H1 (cell line): ENCODE results near the gene MYLK4. TPM values are rescaled to one million over a fixed set of nuclear protein-coding genes. Genes with fewer than 3 reads are reported as not detected.

ENCODE experiments used
- CTCF ChIA-PET: fragments of 300-600 bp; sonication (Branson Sonifier 250); formaldehyde crosslinking; loops from one replicate; lab custom pipeline; 2021; ENCODE audit not compliant: partially characterized antibody; lab: Charles Lee
- POLR2A ChIA-PET: fragments of 300-600 bp; sonication (Branson Sonifier 250); formaldehyde crosslinking; loops from one replicate; lab custom pipeline; 2021; ENCODE audit warnings: inconsistent platforms; ENCODE audit not compliant: partially characterized antibody; lab: Charles Lee
- DNase-seq, 2 experiments: peaks; one replicate each; pipeline versions ENCODE4 v3.0.0 to v3.0.0-alpha.2; 2010 to 2022; ENCODE audit warnings: low spot score in 2 of 2, low read depth in 1 of 2, mixed read lengths in 1 of 2
- FAIRE-seq: peaks from 2 replicates; lab custom pipeline; 2011; peaks lifted over from hg19 to GRCh38; lab: Jason Lieb, UNC
- H2AFZ ChIP-seq: 2 replicates; pipeline ENCODE4 v1.8.1; 2012; ENCODE audit warnings: low read length, inconsistent platforms
- H2AK5ac ChIP-seq: 2 replicates; pipeline ENCODE4 v1.6.1; 2013; ENCODE audit warnings: low read depth, low read length
- H2BK120ac ChIP-seq: replicated peaks from 2 replicates; pipeline ENCODE3; 2013; ENCODE audit warnings: low read depth, low read length, inconsistent platforms
- H2BK12ac ChIP-seq: 2 replicates; pipeline ENCODE4 v1.6.1; 2013; ENCODE audit warnings: low read depth, low read length
- H2BK15ac ChIP-seq: 2 replicates; pipeline ENCODE4 v1.6.1; 2013; ENCODE audit warnings: low read length
- H2BK20ac ChIP-seq: 2 replicates; pipeline ENCODE4 v1.6.1; 2013; ENCODE audit warnings: low read length
- H2BK5ac ChIP-seq: 2 replicates; pipeline ENCODE4 v1.6.1; 2013; ENCODE audit warnings: low read depth, low read length
- H3K14ac ChIP-seq: 2 replicates; pipeline ENCODE4 v1.6.1; 2013; ENCODE audit warnings: inconsistent platforms; ENCODE audit not compliant: insufficient read length
- H3K18ac ChIP-seq: 2 replicates; pipeline ENCODE4 v1.6.1; 2013; ENCODE audit warnings: low read length; ENCODE audit errors: extremely low read depth
- H3K23ac ChIP-seq: 2 replicates; pipeline ENCODE4 v1.6.1; 2013; ENCODE audit warnings: inconsistent platforms; ENCODE audit not compliant: insufficient read length
- H3K23me2 ChIP-seq: 2 replicates; pipeline ENCODE4 v1.6.1; 2013; ENCODE audit warnings: low read depth, low read length
- H3K27ac ChIP-seq: 2 replicates; pipeline ENCODE4 v1.6.1; 2011; ENCODE audit warnings: low read depth, low read length, inconsistent platforms
- H3K27me3 ChIP-seq, 4 experiments: replicated peaks in 1 of 4; 1 replicate in 1 of 4; 2 replicates in 3 of 4; pipeline versions ENCODE4 v1.6.1 to v1.8.1; 2011 to 2013; ENCODE audit warnings: low read length in 3 of 4, mild to moderate bottlenecking in 3 of 4, inconsistent platforms in 2 of 4, mixed read lengths in 2 of 4, moderate library complexity in 1 of 4; ENCODE audit not compliant: control insufficient read depth in 3 of 4, insufficient read depth in 3 of 4; ENCODE audit errors: extremely low read depth in 1 of 4
- H3K36me3 ChIP-seq, 4 experiments: 2 replicates each; pipeline versions ENCODE4 v1.6.1 to v1.8.1; 2011 to 2013; ENCODE audit warnings: mild to moderate bottlenecking in 4 of 4, low read length in 3 of 4, moderate library complexity in 2 of 4, control low read depth in 1 of 4, inconsistent platforms in 1 of 4; ENCODE audit not compliant: insufficient read depth in 4 of 4, control insufficient read depth in 2 of 4
- H3K4ac ChIP-seq: replicated peaks from 2 replicates; pipeline ENCODE3; 2013; ENCODE audit warnings: low read length, low read depth, mixed read lengths, inconsistent platforms; ENCODE audit not compliant: insufficient read length
- H3K4me1 ChIP-seq, 4 experiments: replicated peaks in 1 of 4; 1 replicate in 1 of 4; 2 replicates in 3 of 4; pipeline versions ENCODE4 v1.6.1 to v1.8.1; 2011 to 2013; ENCODE audit warnings: low read length in 3 of 4, inconsistent platforms in 2 of 4, mixed read lengths in 1 of 4; ENCODE audit not compliant: insufficient read depth in 4 of 4, control insufficient read depth in 3 of 4
- H3K4me2 ChIP-seq, 2 experiments: 2 replicates each; pipeline versions ENCODE4 v1.6.1 to v1.8.1; 2011 to 2013; ENCODE audit warnings: low read depth in 2 of 2, low read length in 2 of 2, control low read depth in 1 of 2, inconsistent platforms in 1 of 2, mild to moderate bottlenecking in 1 of 2; ENCODE audit not compliant: insufficient read depth in 1 of 2
- H3K4me3 ChIP-seq, 4 experiments: fragments of 200-600, 300-600 bp in 1 of 4; sonication (generic), shearing (Covaris generic), sonication (Bioruptor Twin) in 1 of 4; 2 replicates each; pipeline versions ENCODE4 v1.5.1 to v1.8.1; 2011 to 2016; ENCODE audit warnings: low read length in 4 of 4, low read depth in 3 of 4, control low read depth in 2 of 4, inconsistent platforms in 2 of 4, mild to moderate bottlenecking in 2 of 4, mixed read lengths in 1 of 4, moderate library complexity in 1 of 4; ENCODE audit not compliant: insufficient read depth in 2 of 4; ENCODE audit errors: extremely low read depth in 1 of 4
- H3K56ac ChIP-seq: replicated peaks from 2 replicates; pipeline ENCODE3; 2013; ENCODE audit warnings: low read depth, mild to moderate bottlenecking, mixed read lengths, low read length, inconsistent platforms; ENCODE audit not compliant: insufficient read length
- H3K79me1 ChIP-seq: 2 replicates; pipeline ENCODE4 v1.6.1; 2013; ENCODE audit warnings: low read depth, low read length, control low read depth
- H3K79me2 ChIP-seq, 2 experiments: 2 replicates each; pipeline versions ENCODE4 v1.6.1 to v1.8.1; 2012 to 2013; ENCODE audit warnings: low read length in 2 of 2, mild to moderate bottlenecking in 2 of 2, inconsistent platforms in 1 of 2; ENCODE audit not compliant: insufficient read depth in 2 of 2, control insufficient read depth in 1 of 2
- H3K9ac ChIP-seq, 4 experiments: replicated peaks in 1 of 4; 1 replicate in 1 of 4; 2 replicates in 3 of 4; pipeline versions ENCODE4 v1.6.1 to v1.8.1; 2011 to 2013; ENCODE audit warnings: low read depth in 3 of 4, low read length in 3 of 4, control low read depth in 2 of 4, mild to moderate bottlenecking in 2 of 4, moderate library complexity in 2 of 4, inconsistent platforms in 1 of 4; ENCODE audit errors: extremely low read depth in 1 of 4
- H3K9me3 ChIP-seq, 2 experiments: 2 replicates each; pipeline versions ENCODE4 v1.6.1 to v1.8.1; 2012 to 2013; ENCODE audit warnings: mild to moderate bottlenecking in 2 of 2, moderate library complexity in 2 of 2, control low read depth in 1 of 2, inconsistent platforms in 1 of 2, low read depth in 1 of 2, low read length in 1 of 2, mixed read lengths in 1 of 2; ENCODE audit not compliant: insufficient read depth in 2 of 2
- H4K20me1 ChIP-seq, 2 experiments: replicated peaks in 1 of 2; 2 replicates each; pipeline versions ENCODE3 to v1.8.1; 2011 to 2013; ENCODE audit warnings: inconsistent platforms in 2 of 2, low read length in 2 of 2, mild to moderate bottlenecking in 1 of 2; ENCODE audit not compliant: insufficient read depth in 2 of 2, control insufficient read depth in 1 of 2
- H4K5ac ChIP-seq: 2 replicates; pipeline ENCODE4 v1.6.1; 2013; ENCODE audit warnings: low read length, low read depth, mixed read lengths, inconsistent platforms; ENCODE audit not compliant: insufficient read length
- H4K8ac ChIP-seq: 2 replicates; pipeline ENCODE4 v1.8.0; 2013; ENCODE audit warnings: mild to moderate bottlenecking, moderate library complexity, low read length, inconsistent platforms; ENCODE audit not compliant: insufficient read depth; ENCODE audit errors: extremely low read depth
- H4K91ac ChIP-seq: replicated peaks from 2 replicates; pipeline ENCODE3; 2013; ENCODE audit warnings: low read length, mixed read lengths, inconsistent platforms; ENCODE audit not compliant: insufficient read length
- ATF3 ChIP-seq: IDR thresholded peaks from 2 replicates; pipeline ENCODE4 v1.6.1; 2011; ENCODE audit warnings: low read depth, mild to moderate bottlenecking, low read length; ENCODE audit not compliant: insufficient read depth
- CEBPB ChIP-seq: IDR thresholded peaks from 2 replicates; pipeline ENCODE4 v1.6.1; 2012; ENCODE audit warnings: low read depth, low read length
- GTF2F1 ChIP-seq: IDR thresholded peaks from 2 replicates; pipeline ENCODE4 v1.6.1; 2012; ENCODE audit warnings: low read depth, low read length, improper control_type of control experiment, borderline replicate concordance
- POLR2AphosphoS5 ChIP-seq: IDR thresholded peaks from 2 replicates; pipeline ENCODE4 v1.6.1; 2011; ENCODE audit warnings: low read depth, low read length
- RXRA ChIP-seq: IDR thresholded peaks from 2 replicates; pipeline ENCODE4 v1.6.1; 2011; ENCODE audit warnings: low read depth, mild to moderate bottlenecking, low read length, moderate library complexity; ENCODE audit not compliant: insufficient read depth
- TEAD4 ChIP-seq: IDR thresholded peaks from 2 replicates; pipeline ENCODE4 v1.6.1; 2012; ENCODE audit warnings: low read depth, low read length, inconsistent platforms, mixed read lengths
- WGBS, 2 experiments: shearing (Covaris generic) in 1 of 2; methylation state at CpG; one replicate each; pipeline versions ENCODE4 v1.1.6 to v1.1.7; 2013 to 2015; ENCODE audit warnings: low lambda C conversion rate in 2 of 2, mixed read lengths in 2 of 2, inconsistent platforms in 1 of 2, low coverage in 1 of 2, missing lambda C conversion rate in 1 of 2; ENCODE audit not compliant: insufficient replicate concordance in 2 of 2, insufficient coverage in 1 of 2, insufficient read length in 1 of 2; ENCODE audit errors: extremely low coverage in 1 of 2, missing lambda C conversion rate in 1 of 2; 5-methylcytosine and 5-hydroxymethylcytosine counted together
- polyA plus RNA-seq, 7 experiments: library from polyadenylated mRNA; depleted of rRNA in 3 of 7; stranded (reverse) in 5 of 7; unstranded in 2 of 7; fragments of >200 nt in 5 of 7; fragments of 200-250 nt in 2 of 7; gene quantifications; 1 replicate in 5 of 7; 2 replicates in 1 of 7; 4 replicates in 1 of 7; pipeline versions ENCODE4 v1.2.1 to v1.2.3, GENCODE V29; 2011 to 2013; ENCODE audit warnings: missing spikeins in 2 of 7, mixed read lengths in 2 of 7
- total RNA-seq: library from RNA; stranded (reverse); fragmentation: NEBNext Ultra II Directional; extraction: Animal tissue kit (Norgen Biotek cat#: 25700); gene quantifications from 2 replicates; pipeline ENCODE4 v1.2.1, GENCODE V29; 2021

MYLK4 gene
- total and polyA plus RNA-seq, 2 of the 8 experiments (the other 6 are each of a cell fraction or from before 2014, with no cell fraction given), result 0.11 to 0.17 TPM

- no peaks in the 10 kb centered on the region for H3K23me2 ChIP-seq
- H3K9me3 ChIP-seq, result no peaks in the 10 kb centered on the region
- no peak overlapping the region for H3K14ac ChIP-seq
- no peak overlapping the region for H3K18ac ChIP-seq
- peaks cover 0 to 4% (median 0%) of the 10 kb centered on the region in 4 experiments; a peak in 2 of 7 replicates for H3K27me3 ChIP-seq
- H2BK15ac ChIP-seq, result no peak overlapping the region
- H4K20me1 ChIP-seq, result peaks cover 0 to 2% of the 10 kb centered on the region in 2 experiments
- no peak overlapping the region for H4K8ac ChIP-seq
- H4K91ac ChIP-seq, result no peak overlapping the region
- H3K4me1 ChIP-seq, result peaks cover 0 to 8% (median 6%) of the 10 kb centered on the region in 4 experiments; a peak in 5 of 7 replicates
- H3K27ac ChIP-seq, result no peak overlapping the region
- no peak overlapping the region for H2AK5ac ChIP-seq
- no peak overlapping the region for H2AFZ ChIP-seq
- ChIA-PET CTCF (interaction anchor here (1.3 kb wide), 1 partner anchor 33 kb away, joined by 4 read pairs; no protein-coding TSS in a partner anchor), POLR2A (no interaction called here)
- H3K9ac ChIP-seq, result no peak overlapping the region
- H2BK5ac ChIP-seq, result no peak overlapping the region
- H3K4me2 ChIP-seq, result no peak overlapping the region
- H2BK120ac ChIP-seq, result no peak overlapping the region
- DNase-seq, result no peak
- WGBS, 2 experiments, result 86% methylated on average over 7 of the region's 7 CpGs; no CpG with 5 or more reads in 1 of the 2 experiments
- H3K4ac ChIP-seq, result no peak overlapping the region
- no peaks in the 10 kb centered on the region for H3K36me3 ChIP-seq
- H3K4me3 ChIP-seq, result no peak overlapping the region
- no peak overlapping the region for H2BK20ac ChIP-seq
- no peak overlapping the region for H2BK12ac ChIP-seq
- H3K79me1 ChIP-seq, result no peaks in the 10 kb centered on the region
- no peaks in the 10 kb centered on the region for H3K79me2 ChIP-seq
- H3K56ac ChIP-seq, result no peak overlapping the region
- H3K23ac ChIP-seq, result no peak overlapping the region
- FAIRE-seq, result no peak
- no peak overlapping the region for H4K5ac ChIP-seq
- TF ChIP-seq POLR2AphosphoS5, result no peak
- TF ChIP-seq ATF3, result no peak
- TF ChIP-seq CEBPB, result no peak
- no peak for TF ChIP-seq GTF2F1
- no peak for TF ChIP-seq RXRA
- no peak for TF ChIP-seq TEAD4
These were observed 83.1 kb downstream of the MYLK4 start for GRCh38 chr6:2667617-2668016.
